GM19438 (cell line): ENCODE results near the gene SLCO1B1.
"Not testable (repeated sequence)": the region's sequence is repeated elsewhere in the genome, so short reads cannot be mapped to it uniquely, and the experiment has no call there.

Experiments
- ATAC-seq: cut with Tn5 transposase; IDR thresholded peaks from one replicate; pipeline ENCODE4 v1.9.1; 2021; ENCODE audit warnings: low read depth; ENCODE audit not compliant: unreplicated experiment

SLCO1B1 gene, protein sequence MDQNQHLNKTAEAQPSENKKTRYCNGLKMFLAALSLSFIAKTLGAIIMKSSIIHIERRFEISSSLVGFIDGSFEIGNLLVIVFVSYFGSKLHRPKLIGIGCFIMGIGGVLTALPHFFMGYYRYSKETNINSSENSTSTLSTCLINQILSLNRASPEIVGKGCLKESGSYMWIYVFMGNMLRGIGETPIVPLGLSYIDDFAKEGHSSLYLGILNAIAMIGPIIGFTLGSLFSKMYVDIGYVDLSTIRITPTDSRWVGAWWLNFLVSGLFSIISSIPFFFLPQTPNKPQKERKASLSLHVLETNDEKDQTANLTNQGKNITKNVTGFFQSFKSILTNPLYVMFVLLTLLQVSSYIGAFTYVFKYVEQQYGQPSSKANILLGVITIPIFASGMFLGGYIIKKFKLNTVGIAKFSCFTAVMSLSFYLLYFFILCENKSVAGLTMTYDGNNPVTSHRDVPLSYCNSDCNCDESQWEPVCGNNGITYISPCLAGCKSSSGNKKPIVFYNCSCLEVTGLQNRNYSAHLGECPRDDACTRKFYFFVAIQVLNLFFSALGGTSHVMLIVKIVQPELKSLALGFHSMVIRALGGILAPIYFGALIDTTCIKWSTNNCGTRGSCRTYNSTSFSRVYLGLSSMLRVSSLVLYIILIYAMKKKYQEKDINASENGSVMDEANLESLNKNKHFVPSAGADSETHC

DNA sequence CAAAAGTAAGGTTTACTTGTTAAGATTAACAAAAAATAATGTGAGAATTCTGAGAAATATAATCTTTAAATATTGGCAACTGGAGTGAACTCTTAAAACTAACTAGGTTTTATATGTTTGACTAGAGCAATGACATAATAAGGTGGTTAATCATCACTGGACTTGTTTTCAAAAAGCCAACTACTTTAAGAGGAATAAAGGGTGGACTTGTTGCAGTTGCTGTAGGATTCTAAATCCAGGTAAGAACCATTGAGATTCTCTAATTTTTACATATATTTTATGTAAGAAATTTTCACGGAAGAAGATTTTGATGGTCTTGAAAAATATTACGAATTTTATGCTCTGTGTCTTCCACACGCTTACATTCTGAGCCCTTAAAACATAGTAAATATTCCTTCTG lies at the start of gene SLCO1B1:
Gene SLCO1B1, plus strand, starts transcription at position 197 of the 400 bp plus-strand sequence. CDS start 10,381 bp downstream, outside the sequence.
- no peak for ATAC-seq

DNA sequence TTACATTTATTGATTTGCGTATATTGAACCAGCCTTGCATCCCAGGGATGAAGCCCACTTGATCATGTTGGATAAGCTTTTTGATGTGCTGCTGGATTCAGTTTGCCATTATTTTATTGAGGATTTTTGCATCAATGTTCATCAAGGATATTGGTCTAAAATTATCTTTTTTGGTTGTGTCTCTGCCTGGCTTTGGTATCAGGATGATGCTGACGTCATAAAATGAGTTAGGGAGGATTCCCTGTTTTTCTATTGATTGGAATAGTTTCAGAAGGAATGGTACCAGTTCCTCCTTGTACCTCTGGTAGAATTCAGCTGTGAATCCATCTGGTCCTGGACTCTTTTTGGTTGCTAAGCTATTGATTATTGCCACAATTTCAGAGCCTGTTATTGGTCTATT lies 46.2 kb upstream of the SLCO1B1 start:
- ATAC-seq = not testable (repeated sequence)

DNA sequence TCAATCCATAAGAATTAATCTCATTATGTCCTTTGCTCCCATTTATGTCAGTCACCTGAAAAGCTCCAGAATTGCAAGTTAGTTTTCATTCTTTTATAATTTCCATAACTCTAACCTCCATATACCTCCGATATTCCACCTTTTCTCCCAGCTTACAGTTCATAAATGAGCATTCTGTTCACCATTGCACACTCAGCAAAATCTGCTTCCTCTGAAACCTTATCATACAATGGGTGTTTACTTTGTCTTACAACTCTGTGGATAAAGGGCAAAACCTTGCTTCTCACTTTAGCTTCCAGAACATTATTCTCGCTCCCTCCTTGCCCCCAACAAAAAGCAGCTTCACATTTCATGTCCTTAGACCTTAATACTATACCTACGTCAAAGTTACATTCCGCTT lies 19.3 kb upstream of the SLCO1B1 start:
- ATAC-seq = no peak

DNA sequence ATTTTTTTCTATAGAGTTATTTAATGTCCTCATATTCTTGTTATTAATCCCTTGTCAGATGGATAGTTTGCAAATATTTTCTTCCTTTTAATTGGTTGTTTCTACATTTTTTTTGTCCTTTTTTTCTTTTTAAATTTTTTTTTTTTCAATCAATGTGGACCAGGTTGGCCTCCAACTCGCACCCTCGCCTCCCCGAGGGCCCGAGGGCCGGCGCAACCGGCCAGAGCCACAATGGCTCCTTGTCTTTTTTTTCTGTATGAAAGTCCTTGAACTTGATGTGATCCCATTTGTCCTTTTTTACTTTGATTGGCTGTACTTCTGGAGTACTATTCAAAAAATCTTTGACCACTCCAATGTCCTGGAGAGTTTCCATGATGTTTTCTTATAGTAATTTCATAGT lies 17.7 kb upstream of the SLCO1B1 start:
- ATAC-seq = no peak

DNA sequence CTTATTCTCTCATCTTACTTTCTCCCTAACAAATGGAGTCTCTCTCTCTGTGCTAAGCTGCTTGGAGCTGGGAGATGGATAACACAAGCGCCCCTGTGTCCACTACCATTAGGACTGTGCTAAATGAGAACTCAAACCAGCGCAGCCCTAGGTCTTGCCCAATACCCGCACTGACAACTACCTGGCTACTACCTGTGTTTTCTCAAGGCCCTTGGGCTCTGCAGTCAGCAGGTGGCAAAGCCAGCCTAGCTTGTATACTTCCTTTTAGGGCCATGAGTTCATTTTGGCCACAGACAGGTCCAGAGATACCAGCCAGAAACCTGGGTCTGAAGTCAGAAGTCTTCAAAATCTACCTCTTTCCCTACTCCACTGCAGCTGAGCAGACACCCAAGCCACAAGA lies 13.0 kb upstream of the SLCO1B1 start:
- ATAC-seq = no peak

DNA sequence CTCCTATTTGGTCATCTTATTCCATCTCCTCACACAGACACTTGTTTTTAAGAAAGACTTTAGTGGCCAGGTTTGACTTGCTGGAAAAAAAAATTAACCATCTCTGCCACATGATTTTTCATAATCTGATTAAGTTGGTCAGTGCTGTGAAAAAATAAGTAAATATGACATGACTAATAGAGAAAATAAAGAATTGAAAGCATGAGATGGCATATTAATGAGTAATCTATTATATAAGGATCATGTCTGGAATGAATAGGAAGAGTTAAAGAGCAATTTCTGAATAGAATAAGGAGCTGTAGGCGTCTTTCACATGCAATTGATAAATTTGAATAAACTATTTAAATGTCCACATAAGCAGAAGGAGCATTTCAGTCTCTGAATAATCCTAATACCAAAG lies 12.2 kb upstream of the SLCO1B1 start:
- ATAC-seq = no peak

DNA sequence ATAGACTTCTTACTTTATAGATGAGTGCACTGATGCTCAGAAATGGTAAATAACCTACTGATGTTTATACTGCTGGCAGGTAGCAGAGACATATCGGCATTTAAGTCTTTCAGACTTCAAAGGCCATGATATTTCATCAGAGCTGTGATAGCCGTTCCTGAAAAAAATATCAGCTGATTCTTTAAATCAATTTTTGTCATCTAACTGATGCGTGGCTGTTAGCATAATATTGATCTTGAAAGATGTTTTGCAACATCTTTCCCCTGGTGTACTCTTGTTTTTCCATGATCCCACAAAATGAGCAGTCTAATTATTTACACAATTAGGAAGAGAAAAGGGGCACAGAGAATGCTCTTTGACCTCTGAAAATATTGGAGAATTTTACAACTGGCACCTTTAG lies 1.6 kb upstream of the SLCO1B1 start:
- no peak for ATAC-seq

DNA sequence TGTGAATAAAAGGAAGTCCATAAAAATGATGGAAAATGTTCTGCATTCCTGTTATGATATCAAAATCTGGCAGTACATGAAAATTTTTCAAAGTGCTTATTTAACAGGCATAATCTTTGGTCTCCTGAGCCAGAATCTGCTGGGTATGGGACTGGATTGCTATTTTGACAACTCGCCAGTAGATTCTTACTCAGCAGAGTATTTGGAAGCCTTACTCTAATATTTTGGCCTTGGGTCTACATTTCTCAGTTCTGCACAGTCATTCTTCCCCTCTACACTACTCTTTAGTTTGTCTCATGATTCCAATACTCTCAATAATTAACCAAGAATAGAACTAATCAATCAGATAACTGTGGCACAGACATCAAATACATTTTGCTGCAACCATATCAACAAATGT lies 1.1 kb upstream of the SLCO1B1 start:
- ATAC-seq = no peak

DNA sequence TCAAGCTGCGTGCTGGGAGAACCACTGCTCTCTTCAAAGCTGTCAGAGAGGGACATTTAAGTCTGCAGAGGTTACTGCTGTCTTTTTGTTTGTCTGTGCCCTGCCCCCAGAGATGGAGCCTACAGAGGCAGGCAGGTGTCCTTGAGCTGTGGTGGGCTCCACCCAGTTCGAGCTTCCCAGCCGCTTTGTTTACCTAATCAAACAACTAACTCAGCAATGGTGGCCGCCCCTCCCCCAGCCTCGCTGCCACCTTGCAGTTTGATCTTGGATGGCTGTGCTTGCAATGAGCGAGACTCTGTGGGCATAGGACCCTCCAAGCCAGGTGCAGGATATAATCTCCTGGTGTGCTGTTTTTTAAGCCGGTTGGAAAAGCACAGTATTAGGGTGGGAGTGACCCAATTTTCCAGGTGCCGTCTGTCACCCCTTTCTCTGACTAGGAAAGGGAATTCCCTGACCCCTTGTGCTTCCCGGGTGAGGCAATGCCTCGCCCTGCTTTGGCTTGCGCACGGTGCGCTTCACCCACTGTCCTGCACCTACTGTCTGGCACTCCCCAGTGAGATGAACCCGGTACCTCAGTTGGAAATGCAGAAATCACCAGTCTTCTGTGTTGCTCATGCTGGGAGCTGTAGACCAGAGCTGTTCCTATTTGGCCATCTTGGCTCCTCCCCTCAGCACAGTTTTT lies 6.5 kb downstream of the SLCO1B1 start:
- not testable (repeated sequence) for ATAC-seq

DNA sequence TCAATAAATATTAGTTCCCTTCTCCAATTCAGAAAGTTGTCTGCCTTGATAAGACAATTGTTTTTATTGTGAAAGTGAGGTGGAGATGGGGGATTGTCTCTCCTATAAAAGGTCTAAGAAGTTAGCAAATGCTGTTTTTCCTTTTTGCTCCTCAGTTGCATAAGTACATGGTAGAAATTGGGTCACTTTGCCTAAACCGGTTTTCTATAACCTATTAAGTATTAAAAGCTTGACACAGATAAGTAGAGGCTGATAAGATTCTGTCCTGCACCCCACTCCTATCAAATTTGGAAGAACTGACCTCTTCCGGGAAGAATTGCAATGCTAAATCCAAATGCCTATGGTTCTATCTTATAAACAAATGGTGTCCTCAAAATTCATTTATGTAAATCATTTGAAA lies 7.0 kb downstream of the SLCO1B1 start:
- ATAC-seq = no peak

DNA sequence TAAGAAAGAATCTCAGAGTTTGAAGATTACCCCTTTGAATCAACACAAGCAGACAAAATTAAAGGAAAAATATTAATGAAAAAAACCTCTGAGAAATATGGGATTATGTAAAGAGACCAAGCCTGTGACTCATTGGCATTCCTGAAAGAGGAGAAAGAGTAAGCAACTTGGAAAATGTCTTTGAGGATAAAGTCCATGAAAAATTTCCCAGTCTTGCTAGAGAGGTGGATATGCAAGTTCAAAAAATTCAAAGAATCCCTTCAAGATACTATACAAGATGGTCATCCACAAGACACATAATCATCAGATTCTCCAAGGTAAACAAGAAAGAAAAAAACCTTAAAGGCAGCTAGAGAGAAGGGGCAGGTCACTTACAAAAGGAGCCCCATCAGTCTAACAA lies 13.3 kb downstream of the SLCO1B1 start:
- no peak for ATAC-seq

DNA sequence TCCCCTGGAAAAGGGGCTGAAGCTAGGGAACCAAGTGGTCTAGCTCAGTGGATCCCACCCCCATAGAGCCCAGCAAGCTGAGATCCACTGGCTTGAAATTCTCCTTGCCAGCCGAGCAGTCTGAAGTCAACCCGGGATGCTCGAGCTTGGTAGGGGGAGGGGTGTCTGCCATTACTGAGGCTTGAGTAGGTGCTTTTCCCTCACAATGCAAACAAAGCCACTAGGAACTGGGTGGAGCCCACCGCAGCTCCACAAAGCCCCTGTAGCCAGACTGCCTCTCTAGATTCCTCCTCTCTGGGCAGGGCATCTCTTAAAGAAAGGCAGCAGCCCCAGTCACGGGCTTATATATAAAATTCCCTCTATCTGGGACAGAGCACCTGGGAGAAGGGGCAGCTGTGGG lies 18.9 kb downstream of the SLCO1B1 start:
- ATAC-seq = not testable (repeated sequence)

DNA sequence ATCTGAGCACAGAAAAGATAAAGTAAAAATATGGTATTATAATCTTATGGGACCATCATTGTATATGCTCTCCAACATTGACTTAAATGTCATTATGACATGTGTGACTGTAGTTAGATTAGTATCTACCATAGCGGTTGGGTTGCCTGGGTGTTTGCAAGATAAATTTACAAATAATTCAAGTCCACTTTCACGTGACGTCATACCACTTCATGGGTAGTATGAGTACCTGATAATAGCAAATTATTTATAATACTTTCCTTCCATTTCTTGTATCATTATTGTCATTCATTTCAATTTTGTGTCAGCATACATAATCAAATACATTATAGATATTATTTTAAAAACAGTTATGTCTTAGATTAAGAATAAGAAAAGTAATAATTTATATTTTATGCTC lies 20.2 kb downstream of the SLCO1B1 start:
- no peak for ATAC-seq

DNA sequence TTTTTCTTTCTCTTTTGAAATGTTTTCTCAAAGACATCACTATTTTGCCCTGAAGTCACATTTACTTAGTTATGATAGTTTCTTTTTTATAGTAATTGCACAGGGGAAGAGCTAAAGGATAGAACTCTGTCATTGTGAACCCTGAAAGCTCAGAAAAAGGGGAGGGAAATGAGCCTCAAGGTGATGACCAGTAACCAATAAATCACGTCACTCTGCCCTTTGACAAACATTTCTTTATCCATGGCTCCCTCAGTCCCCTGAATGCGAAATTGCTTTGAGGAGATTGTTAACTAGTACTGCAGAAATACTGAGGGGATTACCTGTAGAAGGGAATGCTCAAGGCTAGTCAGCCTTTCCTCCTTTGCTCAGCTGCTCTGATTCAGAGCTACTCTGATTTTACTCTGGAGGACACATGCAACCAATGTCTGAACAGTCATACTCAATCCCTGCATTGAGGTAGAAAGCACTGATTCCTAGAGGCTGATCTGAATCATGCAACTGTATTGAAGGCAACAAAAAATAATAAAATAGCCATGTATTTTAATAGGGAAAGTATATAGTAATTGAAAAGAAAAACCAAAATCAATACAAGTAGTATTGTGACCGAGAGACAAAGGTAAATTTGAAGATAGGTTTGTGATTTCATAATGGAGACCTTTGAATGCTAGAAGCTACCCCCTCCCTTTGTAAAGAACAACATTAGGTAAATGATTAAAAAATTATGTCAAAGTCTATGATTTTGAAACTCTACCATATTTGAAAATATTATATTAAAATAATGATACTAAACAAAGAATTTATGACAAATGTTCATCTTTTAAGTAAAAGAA lies 24.7 kb downstream of the SLCO1B1 start:
- ATAC-seq = no peak

DNA sequence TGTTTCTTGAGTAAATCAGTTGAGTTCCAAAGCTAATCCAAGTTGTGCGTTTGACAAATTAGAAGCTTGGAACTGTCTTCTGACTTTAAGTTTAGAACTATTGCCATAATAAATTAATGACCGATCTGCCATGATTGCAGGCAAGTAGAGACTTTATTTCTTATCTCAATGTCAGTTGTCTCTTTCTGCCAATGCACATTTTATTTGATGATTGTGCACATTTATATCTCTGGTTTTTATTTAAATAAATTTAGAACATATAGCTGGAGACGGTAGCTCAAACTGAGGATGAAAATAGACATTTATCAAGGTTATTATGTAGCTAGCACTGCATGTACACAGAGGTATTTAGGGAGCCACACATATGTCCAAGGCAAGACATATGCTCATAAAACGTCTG lies 34.1 kb downstream of the SLCO1B1 start:
- no peak for ATAC-seq

DNA sequence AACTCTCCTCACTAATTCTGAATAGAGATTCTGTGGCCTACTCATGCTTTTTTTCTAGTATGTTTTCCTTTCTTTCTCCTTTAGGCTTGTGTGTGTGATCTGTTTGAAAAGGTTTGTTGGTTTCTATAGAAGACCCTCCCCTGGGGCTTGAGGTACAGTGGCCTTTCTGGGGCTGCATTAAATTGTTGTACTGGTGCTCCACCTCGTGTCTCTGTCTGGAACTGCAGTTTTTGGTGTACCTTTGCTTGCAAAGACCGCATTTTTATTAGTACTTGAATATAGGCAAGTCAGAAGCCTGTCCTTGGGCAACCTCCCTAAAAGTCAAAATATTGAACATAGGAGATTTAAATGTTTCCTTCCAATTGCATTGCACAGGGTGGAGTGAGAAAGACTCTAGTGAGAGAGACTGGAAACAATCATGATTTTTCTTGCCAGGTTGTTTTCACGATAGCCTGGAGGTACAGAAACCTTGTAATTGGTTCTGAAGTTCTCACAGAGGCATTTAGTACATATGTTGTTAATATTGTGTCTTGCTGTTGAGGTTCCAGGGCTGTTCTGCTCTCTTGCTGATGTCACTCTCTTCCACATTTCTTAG lies 39.0 kb downstream of the SLCO1B1 start:
- no peak for ATAC-seq

DNA sequence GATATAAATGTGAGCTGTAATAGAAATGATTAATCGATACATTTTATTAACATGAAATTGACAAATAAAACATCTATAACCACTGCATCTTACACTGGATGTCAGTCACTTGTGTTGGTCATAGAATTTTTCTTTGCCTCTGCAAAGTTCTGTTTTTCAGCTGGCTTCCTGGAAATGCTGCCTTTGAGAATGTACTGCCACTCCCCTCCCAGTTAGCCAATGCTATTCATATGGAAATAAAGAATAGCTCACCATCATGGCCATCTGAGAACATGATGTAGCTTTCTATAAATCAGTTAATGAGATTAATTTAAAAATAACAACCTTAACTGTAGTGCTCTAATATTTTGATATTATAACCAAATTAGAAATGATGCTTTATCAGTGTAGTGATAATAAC lies 41.1 kb downstream of the SLCO1B1 start:
- ATAC-seq = no peak

DNA sequence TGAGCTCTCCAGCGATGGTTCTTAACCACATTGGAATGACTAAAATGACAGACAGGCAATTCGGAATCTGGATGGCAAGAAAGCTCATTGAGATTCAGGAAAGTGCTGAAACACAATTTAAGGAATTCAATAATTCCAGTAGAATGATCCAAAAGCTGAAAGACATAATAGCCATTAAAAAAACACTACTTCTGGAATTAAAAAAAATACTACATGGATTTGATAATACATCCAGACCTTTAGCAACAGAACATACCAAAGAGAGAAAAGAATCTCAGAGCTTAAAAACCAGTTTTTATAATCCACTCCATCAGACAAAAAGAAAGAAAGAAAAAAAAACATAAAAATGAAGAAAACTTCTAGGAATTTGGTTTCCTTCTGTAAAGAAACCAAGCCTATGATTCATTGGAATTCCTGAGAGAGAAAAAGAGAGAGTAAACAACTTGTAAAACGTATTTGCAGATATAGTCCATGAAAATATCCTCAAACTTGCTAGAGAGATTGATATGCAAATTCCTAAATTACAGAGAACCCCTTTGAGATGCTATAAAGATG lies 52.8 kb downstream of the SLCO1B1 start:
- ATAC-seq = no peak

DNA sequence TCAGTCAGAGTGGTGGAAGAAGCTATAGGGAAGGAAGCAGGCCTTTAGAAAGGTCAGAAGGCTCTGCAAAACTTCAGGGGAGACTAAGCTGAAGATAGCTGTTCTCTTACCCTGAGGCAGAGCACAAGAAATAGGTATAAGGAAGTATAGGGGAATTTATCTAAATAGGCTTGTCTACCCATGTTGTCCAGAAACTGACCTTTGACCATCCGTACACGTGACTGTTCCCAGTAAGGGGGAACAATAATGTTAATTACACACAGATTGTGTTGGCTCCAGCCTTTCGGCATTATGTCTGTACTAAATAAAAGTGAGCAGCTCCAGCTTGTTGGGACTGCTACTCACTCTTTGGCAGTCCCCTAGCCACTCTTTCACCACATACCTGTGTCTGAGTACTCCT lies 59.0 kb downstream of the SLCO1B1 start:
- no peak for ATAC-seq

DNA sequence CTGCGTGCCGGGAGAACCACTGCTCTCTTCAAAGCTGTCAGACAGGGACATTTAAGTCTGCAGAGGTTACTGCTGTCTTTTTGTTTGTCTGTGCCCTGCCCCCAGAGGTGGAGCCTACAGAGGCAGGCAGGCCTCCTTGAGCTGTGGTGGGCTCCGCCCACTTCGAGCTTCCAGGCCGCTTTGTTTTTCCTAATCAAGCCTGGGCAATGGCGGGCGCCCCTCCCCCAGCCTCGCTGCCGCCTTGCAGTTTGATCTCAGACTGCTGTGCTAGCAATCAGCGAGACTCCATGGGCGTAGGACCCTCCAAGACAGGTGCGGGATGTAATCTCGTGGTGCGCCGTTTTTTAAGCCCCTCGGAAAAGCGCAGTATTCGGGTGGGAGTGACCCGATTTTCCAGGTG lies 83.4 kb downstream of the SLCO1B1 start:
- ATAC-seq = not testable (repeated sequence)
